ENCODE results near the gene AFAP1L2.

The AFAP1L2 gene

GRCh38 chr10:114402871-114403540 is 1.3 kb downstream of the AFAP1L2 start:
- Histone ChIP-seq H3K9ac (ENCODE audit: low read length) (no peak overlapping the region), H3K4me1 (ENCODE audit: low read length) (no peaks in the 10 kb centered on the region), H3K4me3 (ENCODE audit: low read length) (no peak overlapping the region), H3K79me2 (ENCODE audit: low read length) (no peaks in the 10 kb centered on the region), H4K20me1 (ENCODE audit: insufficient read depth, low read length) (no peaks in the 10 kb centered on the region), H3K36me3 (replicated peaks; ENCODE audit: low read depth, low read length) (no peaks in the 10 kb centered on the region), H3K4me2 (ENCODE audit: low read length) (no peak overlapping the region), H2AFZ (ENCODE audit: low read depth, low read length) (no peak overlapping the region), H3K27me3 (ENCODE audit: low read depth, low read length) (peaks cover 6% of the 10 kb centered on the region; the same call in 1 of the 2 replicates), H3K27ac (ENCODE audit: low read length) (no peak overlapping the region), H3K9me3 (ENCODE audit: insufficient read depth, low read length) (no peaks in the 10 kb centered on the region)
- TF ChIP-seq EZH2phosphoT487 (IDR thresholded peaks at IDR 0.05; ENCODE audit: low read depth): no peak
- TF ChIP-seq, protein P1, sequence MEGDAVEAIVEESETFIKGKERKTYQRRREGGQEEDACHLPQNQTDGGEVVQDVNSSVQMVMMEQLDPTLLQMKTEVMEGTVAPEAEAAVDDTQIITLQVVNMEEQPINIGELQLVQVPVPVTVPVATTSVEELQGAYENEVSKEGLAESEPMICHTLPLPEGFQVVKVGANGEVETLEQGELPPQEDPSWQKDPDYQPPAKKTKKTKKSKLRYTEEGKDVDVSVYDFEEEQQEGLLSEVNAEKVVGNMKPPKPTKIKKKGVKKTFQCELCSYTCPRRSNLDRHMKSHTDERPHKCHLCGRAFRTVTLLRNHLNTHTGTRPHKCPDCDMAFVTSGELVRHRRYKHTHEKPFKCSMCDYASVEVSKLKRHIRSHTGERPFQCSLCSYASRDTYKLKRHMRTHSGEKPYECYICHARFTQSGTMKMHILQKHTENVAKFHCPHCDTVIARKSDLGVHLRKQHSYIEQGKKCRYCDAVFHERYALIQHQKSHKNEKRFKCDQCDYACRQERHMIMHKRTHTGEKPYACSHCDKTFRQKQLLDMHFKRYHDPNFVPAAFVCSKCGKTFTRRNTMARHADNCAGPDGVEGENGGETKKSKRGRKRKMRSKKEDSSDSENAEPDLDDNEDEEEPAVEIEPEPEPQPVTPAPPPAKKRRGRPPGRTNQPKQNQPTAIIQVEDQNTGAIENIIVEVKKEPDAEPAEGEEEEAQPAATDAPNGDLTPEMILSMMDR (IDR thresholded peaks at IDR 0.05; ENCODE audit: low read depth, low read length): no peak

DNA sequence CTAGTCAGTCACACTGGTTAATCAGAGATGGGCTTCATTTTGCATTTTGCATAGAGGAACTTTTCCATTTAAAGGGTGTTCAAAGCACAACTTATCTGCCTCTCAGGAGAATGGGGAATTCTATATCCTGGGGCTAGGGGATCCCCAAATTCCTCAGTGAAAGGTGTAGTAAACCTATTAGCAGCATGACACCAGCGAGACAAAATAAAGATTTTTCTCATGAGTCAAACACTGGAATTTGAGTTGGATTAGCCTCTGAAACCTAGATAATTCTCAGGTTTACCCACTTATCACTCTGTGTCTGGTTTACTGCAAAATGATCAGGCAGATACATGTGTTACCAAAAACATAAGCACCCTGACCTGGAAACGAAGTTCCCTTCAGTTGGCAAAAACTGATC is 2.1 kb downstream of the AFAP1L2 start:
- Histone ChIP-seq H4K20me1 (ENCODE audit: insufficient read depth, low read length) (no peaks in the 10 kb centered on the region), H2AFZ (ENCODE audit: low read depth, low read length) (no peak overlapping the region), H3K4me3 (ENCODE audit: low read length) (no peak overlapping the region), H3K36me3 (replicated peaks; ENCODE audit: low read depth, low read length) (no peaks in the 10 kb centered on the region), H3K9ac (ENCODE audit: low read length) (no peak overlapping the region), H3K27me3 (ENCODE audit: low read depth, low read length) (peaks cover 11% of the 10 kb centered on the region; the same call in 1 of the 2 replicates), H3K4me1 (ENCODE audit: low read length) (no peaks in the 10 kb centered on the region), H3K9me3 (ENCODE audit: insufficient read depth, low read length) (no peaks in the 10 kb centered on the region), H3K79me2 (ENCODE audit: low read length) (no peaks in the 10 kb centered on the region), H3K27ac (ENCODE audit: low read length) (no peak overlapping the region), H3K4me2 (ENCODE audit: low read length) (no peak overlapping the region)
- TF ChIP-seq, protein P1 (IDR thresholded peaks at IDR 0.05; ENCODE audit: low read depth, low read length): no peak
- no peak for TF ChIP-seq EZH2phosphoT487 (IDR thresholded peaks at IDR 0.05; ENCODE audit: low read depth)

- H3K4me2 ChIP-seq (ENCODE audit: low read length): no peak overlapping the region
- H3K36me3 ChIP-seq (replicated peaks; ENCODE audit: low read depth, low read length): no peaks in the 10 kb centered on the region
- no peaks in the 10 kb centered on the region for H4K20me1 ChIP-seq (ENCODE audit: insufficient read depth, low read length)
- no peak overlapping the region for H2AFZ ChIP-seq (ENCODE audit: low read depth, low read length)
- H3K79me2 ChIP-seq (ENCODE audit: low read length): no peaks in the 10 kb centered on the region
- H3K27ac ChIP-seq (ENCODE audit: low read length): no peak overlapping the region
- H3K9ac ChIP-seq (ENCODE audit: low read length): no peak overlapping the region
- H3K4me3 ChIP-seq (ENCODE audit: low read length): no peak overlapping the region
- H3K9me3 ChIP-seq (ENCODE audit: insufficient read depth, low read length): no peaks in the 10 kb centered on the region
- no peaks in the 10 kb centered on the region for H3K4me1 ChIP-seq (ENCODE audit: low read length)
- TF ChIP-seq EZH2phosphoT487 (IDR thresholded peaks at IDR 0.05; ENCODE audit: low read depth): no peak
- TF ChIP-seq, protein P1 (IDR thresholded peaks at IDR 0.05; ENCODE audit: low read depth, low read length): no peak
- peaks cover 13% of the 10 kb centered on the region; the same call in 1 of the 2 replicates for H3K27me3 ChIP-seq (ENCODE audit: low read depth, low read length)
These were observed 3.0 kb downstream of the AFAP1L2 start for GRCh38 chr10:114401195-114401791.

DNA sequence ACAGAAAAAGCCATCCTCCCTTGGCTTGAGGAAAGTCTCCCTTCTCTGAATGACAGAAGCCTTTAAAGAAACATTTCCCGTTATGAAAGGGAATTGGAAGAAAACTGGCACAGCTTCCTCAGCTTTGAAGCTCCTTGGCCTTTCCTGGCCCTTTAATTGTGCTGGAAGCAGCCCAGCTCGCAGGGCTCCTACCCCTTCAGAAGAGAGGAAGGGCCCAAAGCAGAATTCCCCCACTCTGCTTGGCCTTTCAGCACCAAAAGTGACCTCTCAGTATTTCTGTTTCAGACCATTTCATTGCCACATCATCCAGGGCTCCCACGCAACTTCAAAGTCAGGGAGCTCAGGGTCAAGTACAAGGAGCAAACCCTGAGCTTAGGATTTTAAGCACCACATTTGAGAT is 4.2 kb downstream of the AFAP1L2 start:
- no peak overlapping the region for H2AFZ ChIP-seq (ENCODE audit: low read depth, low read length)
- H3K4me3 ChIP-seq (ENCODE audit: low read length): no peak overlapping the region
- no peaks in the 10 kb centered on the region for H4K20me1 ChIP-seq (ENCODE audit: insufficient read depth, low read length)
- TF ChIP-seq, protein P1 (IDR thresholded peaks at IDR 0.05; ENCODE audit: low read depth, low read length): no peak
- TF ChIP-seq EZH2phosphoT487 (IDR thresholded peaks at IDR 0.05; ENCODE audit: low read depth): no peak
- peaks cover 13% of the 10 kb centered on the region; the same call in 1 of the 2 replicates for H3K27me3 ChIP-seq (ENCODE audit: low read depth, low read length)
- no peaks in the 10 kb centered on the region for H3K4me1 ChIP-seq (ENCODE audit: low read length)
- H3K27ac ChIP-seq (ENCODE audit: low read length): no peak overlapping the region
- no peak overlapping the region for H3K9ac ChIP-seq (ENCODE audit: low read length)
- no peaks in the 10 kb centered on the region for H3K79me2 ChIP-seq (ENCODE audit: low read length)
- no peaks in the 10 kb centered on the region for H3K36me3 ChIP-seq (replicated peaks; ENCODE audit: low read depth, low read length)
- H3K4me2 ChIP-seq (ENCODE audit: low read length): no peak overlapping the region
- no peaks in the 10 kb centered on the region for H3K9me3 ChIP-seq (ENCODE audit: insufficient read depth, low read length)
